H1 (cell line): ENCODE data around the gene MRPL34.

Experiments used
- ATF3 ChIP-seq: IDR thresholded peaks from 2 replicates; pipeline ENCODE4 v1.6.1; 2011; ENCODE audit warnings: low read depth, mild to moderate bottlenecking, low read length; ENCODE audit not compliant: insufficient read depth
- CTCF ChIP-seq, 3 experiments: IDR thresholded peaks; 1 replicate in 2 of 3; 2 replicates in 1 of 3; pipeline versions ENCODE4 v1.5.1 to v1.6.1; 2011; ENCODE audit warnings: low read length in 3 of 3, mild to moderate bottlenecking in 3 of 3, inconsistent platforms in 2 of 3, low read depth in 1 of 3, moderate library complexity in 1 of 3; ENCODE audit not compliant: insufficient read depth in 1 of 3; ENCODE audit errors: control extremely low read depth in 1 of 3
- EZH2 ChIP-seq: fragments of 200-600 bp; sonication (generic); IDR thresholded peaks from 2 replicates; pipeline ENCODE4 v1.7.1; 2012; ENCODE audit warnings: low read depth, mild to moderate bottlenecking, moderate library complexity, low read length, inconsistent platforms; ENCODE audit not compliant: severe bottlenecking
- JUN ChIP-seq: IDR thresholded peaks from 2 replicates; pipeline ENCODE4 v1.6.1; 2011; ENCODE audit warnings: low read depth, mild to moderate bottlenecking, improper control_type of control experiment, low read length

- TF ChIP-seq EZH2 (no peak), CTCF (IDR thresholded peaks at IDR 0.05; ENCODE audit: control extremely low read depth in 1 of 3, insufficient read depth in 1 of 3, low read depth in 1 of 3, low read length in 3 of 3) (no peak), ATF3 (no peak), JUN (no peak)
Observed at GRCh38 chr19:17323964-17324332, 18.3 kb downstream of the MRPL34 start.
